GM19395 (cell line): ENCODE data around the gene KCTD4.
"Not testable (repeated sequence)": the region's sequence is repeated elsewhere in the genome, so short reads cannot be mapped to it uniquely, and the experiment has no call there.

ENCODE experiments used
- ATAC-seq: cut with Tn5 transposase; IDR thresholded peaks from one replicate; pipeline ENCODE4 v1.9.1; 2021; ENCODE audit warnings: mild to moderate bottlenecking, moderate library complexity; ENCODE audit not compliant: unreplicated experiment

KCTD4 gene

GRCh38 chr13:45216193-45216592 lies 15.3 kb upstream of the KCTD4 start:
- no peak for ATAC-seq

GRCh38 chr13:45215392-45216077 lies 14.7 kb upstream of the KCTD4 start:
- no peak for ATAC-seq

- ATAC-seq = no peak
Measured at GRCh38 chr13:45209229-45209628, 8.4 kb upstream of the KCTD4 start.

GRCh38 chr13:45208132-45208531 lies 7.3 kb upstream of the KCTD4 start:
- ATAC-seq = no peak

- no peak for ATAC-seq
Measured at GRCh38 chr13:45207319-45207718, 6.5 kb upstream of the KCTD4 start.

- peak; percentile 52 for ATAC-seq
Measured at GRCh38 chr13:45206340-45206739, 5.5 kb upstream of the KCTD4 start.

GRCh38 chr13:45205124-45205523 lies 4.3 kb upstream of the KCTD4 start:
- ATAC-seq = no peak

GRCh38 chr13:45199711-45200110 lies 1.1 kb downstream of the KCTD4 start:
- no peak for ATAC-seq

GRCh38 chr13:45198924-45199323 lies 1.9 kb downstream of the KCTD4 start:
- no peak for ATAC-seq

GRCh38 chr13:45198041-45198440 lies 2.8 kb downstream of the KCTD4 start:
- ATAC-seq = no peak

- peak; percentile 67 for ATAC-seq
Measured at GRCh38 chr13:45196622-45197021, 4.2 kb downstream of the KCTD4 start.

GRCh38 chr13:45196096-45196495 lies 4.7 kb downstream of the KCTD4 start:
- no peak for ATAC-seq

- no peak for ATAC-seq
Measured at GRCh38 chr13:45195421-45195820, 5.4 kb downstream of the KCTD4 start.

- no peak for ATAC-seq
Measured at GRCh38 chr13:45194081-45194939, 6.5 kb downstream of the KCTD4 start.

- ATAC-seq = no peak
Measured at GRCh38 chr13:45191874-45192273, 9.0 kb downstream of the KCTD4 start.

- ATAC-seq = not testable (repeated sequence)
Measured at GRCh38 chr13:45189511-45189910, 11.3 kb downstream of the KCTD4 start.

GRCh38 chr13:45189077-45189476 lies 11.8 kb downstream of the KCTD4 start:
- ATAC-seq = not testable (repeated sequence)

- no peak for ATAC-seq
Measured at GRCh38 chr13:45185286-45185685, 15.6 kb downstream of the KCTD4 start.

- ATAC-seq = no peak
Measured at GRCh38 chr13:45184693-45185092, 16.2 kb downstream of the KCTD4 start.

GRCh38 chr13:45180713-45181601 lies 19.9 kb downstream of the KCTD4 start:
- ATAC-seq = no peak

- ATAC-seq = no peak
Measured at GRCh38 chr13:45180303-45180702, 20.5 kb downstream of the KCTD4 start.
